HG03025 (cell line): Measurements from ENCODE around the gene TMA7B.

ENCODE experiments used
- ATAC-seq: cut with Tn5 transposase; IDR thresholded peaks from one replicate; pipeline ENCODE4 v1.9.1; 2021; ENCODE audit warnings: mild to moderate bottlenecking, moderate library complexity; ENCODE audit not compliant: unreplicated experiment, low FRiP score

Gene TMA7B

GRCh38 chr22:39932918-39933649 lies 27.1 kb upstream of the TMA7B start:
- no peak for ATAC-seq

- ATAC-seq, result no peak
These were observed 26.5 kb upstream of the TMA7B start for GRCh38 chr22:39933741-39934140.

DNA sequence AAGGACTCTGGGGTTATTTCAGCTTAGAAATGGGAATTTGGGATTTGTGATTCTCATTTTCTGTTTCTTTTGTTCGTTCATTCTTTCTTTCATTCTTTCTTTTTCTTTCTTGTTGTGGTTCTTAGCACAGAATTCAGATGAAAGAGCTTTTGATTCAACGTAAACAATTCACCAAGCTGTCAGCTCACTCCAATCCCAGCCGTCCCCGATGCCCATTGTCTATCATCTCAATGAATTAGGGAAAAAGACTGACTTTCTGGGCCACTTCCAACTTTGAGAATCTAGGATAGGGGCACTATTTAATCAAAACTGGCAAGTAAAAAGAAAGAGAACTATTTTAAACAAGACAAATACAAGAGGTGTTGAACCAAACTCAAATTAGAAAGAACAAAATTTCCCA lies 25.1 kb upstream of the TMA7B start:
- no peak for ATAC-seq

- ATAC-seq, result no peak
These were observed 24.6 kb upstream of the TMA7B start for GRCh38 chr22:39935612-39936011.

GRCh38 chr22:39936523-39937145 lies 23.6 kb upstream of the TMA7B start:
- ATAC-seq, result no peak

GRCh38 chr22:39937906-39938305 lies 22.3 kb upstream of the TMA7B start:
- no peak for ATAC-seq

DNA sequence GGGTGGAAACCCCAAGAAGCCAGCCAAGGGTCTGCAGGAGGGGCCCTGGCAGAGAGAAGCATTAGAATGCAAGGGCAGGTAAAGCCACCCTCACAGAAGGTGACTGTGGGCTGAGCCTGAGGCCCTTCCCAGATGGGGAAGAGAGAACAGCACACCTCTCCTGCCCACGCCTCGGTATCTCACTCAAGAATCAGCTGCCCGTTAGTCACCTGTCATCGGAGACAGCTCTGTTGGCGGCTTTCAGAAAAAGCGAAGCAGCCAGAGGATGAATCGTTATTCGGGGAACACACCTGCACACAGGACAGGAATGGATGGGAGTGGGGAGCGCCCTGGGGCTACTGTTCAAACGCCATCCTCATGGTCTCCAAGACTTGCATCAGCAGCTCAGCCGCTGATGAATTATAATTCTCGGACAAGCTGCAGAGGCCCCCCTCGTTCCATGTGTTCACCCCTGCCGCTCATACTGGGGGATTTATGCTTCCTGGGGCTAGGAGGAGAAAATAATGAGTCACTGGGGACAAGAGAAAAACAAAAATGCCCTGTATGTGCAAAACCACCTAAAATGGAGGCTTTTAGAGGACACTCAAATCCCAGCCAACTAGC lies 21.6 kb upstream of the TMA7B start:
- no peak for ATAC-seq

- no peak for ATAC-seq
These were observed 20.4 kb upstream of the TMA7B start for GRCh38 chr22:39939830-39940229.

DNA sequence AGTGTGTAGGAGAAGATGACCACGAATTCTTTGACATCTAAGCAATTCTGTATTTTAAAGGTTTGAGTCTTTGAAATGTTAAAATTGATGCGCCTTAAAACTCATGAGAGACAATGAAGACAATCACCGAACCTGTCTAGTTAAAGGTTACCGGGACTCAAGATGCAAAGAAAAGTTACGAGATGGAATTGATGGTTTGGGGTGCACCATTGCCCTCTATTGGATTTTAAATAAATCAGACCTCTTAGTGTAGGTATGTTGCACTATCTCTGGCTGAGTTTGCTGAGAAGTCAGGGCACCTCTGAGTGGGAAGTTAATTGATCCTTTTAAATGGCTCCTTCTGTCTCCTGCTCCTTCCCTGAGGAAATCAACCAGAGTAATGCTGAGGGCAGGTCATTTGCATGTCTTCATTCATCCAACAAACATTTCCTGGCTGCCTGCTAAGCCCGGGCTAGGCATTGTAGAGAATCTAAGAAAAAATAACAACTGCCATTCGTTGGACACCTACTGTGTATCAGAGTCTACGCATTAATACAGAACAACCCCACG lies 19.4 kb upstream of the TMA7B start:
- ATAC-seq, result no peak

DNA sequence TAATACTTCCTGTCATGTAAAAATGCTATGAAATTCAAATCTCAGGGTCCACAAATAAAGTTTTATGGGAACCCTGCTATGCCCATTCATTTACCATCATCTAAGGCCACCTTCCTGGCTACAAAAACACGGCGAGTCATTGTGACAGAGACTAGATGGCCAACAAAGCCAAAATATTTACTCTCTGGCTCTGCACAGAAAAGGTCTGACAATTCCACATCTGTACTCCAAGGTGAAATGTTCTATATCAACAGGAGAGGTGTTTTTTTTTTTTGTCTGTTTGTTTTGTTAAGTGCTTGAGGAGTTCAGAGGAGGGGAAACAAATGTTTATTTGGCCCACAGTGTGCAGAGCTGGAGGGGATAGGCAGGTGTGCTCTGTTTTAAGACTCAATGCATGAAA lies 18.6 kb upstream of the TMA7B start:
- ATAC-seq, result no peak

GRCh38 chr22:39942439-39943230 lies 17.6 kb upstream of the TMA7B start:
- ATAC-seq, result no peak

DNA sequence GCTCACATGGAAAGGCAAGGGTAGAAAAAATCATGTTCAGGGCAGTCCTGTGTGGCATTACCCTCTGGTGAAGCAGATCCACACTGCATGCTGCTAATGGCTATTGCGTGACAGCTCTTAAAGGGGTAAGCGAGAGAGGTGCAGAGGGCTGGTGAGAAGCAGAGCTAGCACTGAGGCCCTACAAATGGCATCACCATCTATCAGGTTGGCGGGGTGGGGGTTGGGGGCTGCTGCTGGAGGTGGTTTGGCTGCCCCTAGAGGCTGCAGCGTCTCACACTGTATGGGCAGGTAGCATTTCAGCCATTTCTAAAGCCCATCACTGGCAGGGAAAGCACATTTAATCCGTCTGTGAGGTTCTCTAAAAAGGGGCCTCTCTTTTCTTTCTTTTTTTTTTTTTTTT lies 16.9 kb upstream of the TMA7B start:
- ATAC-seq, result no peak

- no peak for ATAC-seq
These were observed 16.0 kb upstream of the TMA7B start for GRCh38 chr22:39943953-39944872.

GRCh38 chr22:39946126-39946502 lies 14.1 kb upstream of the TMA7B start:
- no peak for ATAC-seq

GRCh38 chr22:39946503-39947219 lies 13.5 kb upstream of the TMA7B start:
- no peak for ATAC-seq

DNA sequence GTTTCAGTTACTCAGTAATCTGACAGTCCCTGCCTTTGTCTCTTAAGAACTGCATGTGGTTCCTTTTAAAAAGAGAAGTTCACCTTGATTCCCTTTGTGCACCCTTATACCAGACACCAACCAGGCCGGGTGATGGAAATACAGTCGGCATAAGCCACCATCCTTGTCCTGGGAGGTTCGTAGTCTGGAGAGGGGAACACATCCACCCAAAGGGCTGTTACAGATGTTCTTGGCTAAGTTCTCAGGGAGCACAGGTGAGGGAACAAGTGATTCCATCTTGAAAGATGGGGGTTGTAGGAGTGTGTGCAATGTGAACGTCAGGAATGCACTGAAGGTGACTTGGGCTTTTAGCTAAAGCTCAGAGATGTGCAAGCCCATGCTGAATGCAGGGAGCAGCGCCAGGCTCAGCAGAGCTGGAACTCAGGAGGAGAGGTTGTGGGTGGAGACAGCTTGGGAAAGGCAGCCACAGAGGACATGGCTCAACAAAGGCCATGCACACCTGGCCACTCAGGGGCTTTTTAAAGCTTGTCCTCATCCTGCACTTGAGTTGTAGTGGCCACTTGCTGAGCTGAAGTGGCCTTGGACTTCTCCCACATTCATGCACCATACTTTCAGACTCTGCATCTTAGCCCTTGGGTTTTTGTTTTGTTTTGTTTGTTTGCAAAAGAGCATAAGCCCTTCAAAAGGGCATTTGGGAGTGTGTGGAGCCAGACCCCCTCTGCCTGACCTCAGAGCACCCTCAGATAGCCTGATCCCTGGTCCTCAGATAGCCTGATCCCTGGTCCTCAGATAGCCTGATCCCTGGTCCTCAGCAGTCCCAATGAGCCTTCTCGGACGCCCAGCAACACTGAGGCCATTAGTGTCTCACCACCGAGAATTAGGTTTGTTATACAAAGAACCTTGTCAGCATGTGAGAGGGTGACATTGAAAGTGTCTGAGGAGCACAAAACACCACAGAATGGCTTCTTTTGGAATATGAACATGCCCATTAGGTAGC lies 12.7 kb upstream of the TMA7B start:
- no peak for ATAC-seq

GRCh38 chr22:39949964-39950737 lies 10.0 kb upstream of the TMA7B start:
- no peak for ATAC-seq
